H9 (cell line): ENCODE measurements around the gene ARID1B. TPM values are rescaled to one million over a fixed set of nuclear protein-coding genes. Genes with fewer than 3 reads are reported as not detected.

Experiments
- DNase-seq: peaks from one replicate; pipeline ENCODE4 v3.0.0-alpha.2; 2017
- H2AFZ ChIP-seq: one replicate; pipeline ENCODE4 v1.6.1; 2013; ENCODE audit warnings: mild to moderate bottlenecking, low read length, control low read depth, moderate library complexity
- H2AK5ac ChIP-seq: 2 replicates; pipeline ENCODE4 v1.6.1; 2013; ENCODE audit warnings: low read length, control low read depth, mixed read lengths; ENCODE audit not compliant: insufficient read length
- H2BK120ac ChIP-seq: one replicate; pipeline ENCODE4 v1.6.1; 2013; ENCODE audit warnings: low read depth, mild to moderate bottlenecking, low read length, control low read depth, inconsistent platforms; ENCODE audit not compliant: poor library complexity, severe bottlenecking
- H2BK12ac ChIP-seq: 2 replicates; pipeline ENCODE4 v1.6.1; 2013; ENCODE audit warnings: low read length, control low read depth, mixed read lengths, low read depth; ENCODE audit not compliant: insufficient read length
- H2BK15ac ChIP-seq: 2 replicates; pipeline ENCODE4 v1.6.1; 2013; ENCODE audit warnings: low read depth, low read length, control low read depth
- H2BK20ac ChIP-seq: one replicate; pipeline ENCODE4 v1.6.1; 2013; ENCODE audit warnings: low read depth, mild to moderate bottlenecking, low read length, control low read depth, inconsistent platforms; ENCODE audit not compliant: poor library complexity, severe bottlenecking
- H2BK5ac ChIP-seq: 2 replicates; pipeline ENCODE4 v1.6.1; 2013; ENCODE audit warnings: low read length, control low read depth, mixed read lengths; ENCODE audit not compliant: insufficient read length
- H3K14ac ChIP-seq: 2 replicates; pipeline ENCODE4 v1.6.1; 2013; ENCODE audit warnings: low read length, control low read depth; ENCODE audit not compliant: insufficient read depth
- H3K18ac ChIP-seq: 2 replicates; pipeline ENCODE4 v1.6.1; 2013; ENCODE audit warnings: low read depth, mild to moderate bottlenecking, mixed read lengths, low read length, control low read depth; ENCODE audit not compliant: insufficient read length
- H3K23ac ChIP-seq: 2 replicates; pipeline ENCODE4 v1.6.1; 2013; ENCODE audit warnings: low read length, control low read depth, mixed read lengths, low read depth; ENCODE audit not compliant: insufficient read length
- H3K23me2 ChIP-seq: 2 replicates; pipeline ENCODE4 v1.6.1; 2013; ENCODE audit warnings: low read depth, mild to moderate bottlenecking, mixed read lengths, low read length, control low read depth; ENCODE audit not compliant: insufficient read length, poor library complexity, severe bottlenecking
- H3K27ac ChIP-seq: 2 replicates; pipeline ENCODE4 v1.5.1; 2013; ENCODE audit warnings: low read length, control low read depth, mixed read lengths, low read depth; ENCODE audit not compliant: insufficient read length
- H3K27me3 ChIP-seq: 2 replicates; pipeline ENCODE4 v1.6.1; 2013; ENCODE audit warnings: low read length, control low read depth, inconsistent platforms; ENCODE audit not compliant: insufficient read depth
- H3K4ac ChIP-seq: 2 replicates; pipeline ENCODE4 v1.6.1; 2013; ENCODE audit warnings: low read depth, mild to moderate bottlenecking, control low read depth, inconsistent platforms, low read length, moderate library complexity
- H3K4me1 ChIP-seq: 2 replicates; pipeline ENCODE4 v1.6.1; 2013; ENCODE audit warnings: low read length, control low read depth, inconsistent platforms; ENCODE audit not compliant: insufficient read depth
- H3K4me2 ChIP-seq: 2 replicates; pipeline ENCODE4 v1.6.1; 2013; ENCODE audit warnings: low read length, control low read depth, mixed read lengths; ENCODE audit not compliant: insufficient read length, insufficient read depth
- H3K56ac ChIP-seq: 2 replicates; pipeline ENCODE4 v1.6.1; 2013; ENCODE audit warnings: low read depth, mild to moderate bottlenecking, mixed read lengths, low read length, control low read depth; ENCODE audit not compliant: insufficient read length
- H3K79me1 ChIP-seq: 2 replicates; pipeline ENCODE4 v1.6.1; 2013; ENCODE audit warnings: low read depth, mild to moderate bottlenecking, moderate library complexity, low read length, control low read depth, inconsistent platforms; ENCODE audit not compliant: insufficient read depth, poor library complexity, severe bottlenecking
- H3K79me2 ChIP-seq: 2 replicates; pipeline ENCODE4 v1.6.1; 2013; ENCODE audit warnings: low read length, control low read depth, inconsistent platforms; ENCODE audit not compliant: insufficient read depth
- H3K9ac ChIP-seq: 2 replicates; pipeline ENCODE4 v1.6.1; 2013; ENCODE audit warnings: low read length, control low read depth, mixed read lengths; ENCODE audit not compliant: insufficient read length; ENCODE audit errors: extremely low read depth
- H3K9me3 ChIP-seq: one replicate; pipeline ENCODE4 v1.6.1; 2013; ENCODE audit warnings: low read depth, low read length, inconsistent platforms; ENCODE audit not compliant: control insufficient read depth
- H3T11ph ChIP-seq: one replicate; pipeline ENCODE4 v1.6.1; 2013; ENCODE audit warnings: mild to moderate bottlenecking, low read length, control low read depth, inconsistent platforms
- H4K20me1 ChIP-seq: one replicate; pipeline ENCODE4 v1.6.1; 2013; ENCODE audit not compliant: control insufficient read depth, insufficient read length, insufficient read depth
- H4K5ac ChIP-seq: 2 replicates; pipeline ENCODE4 v1.6.1; 2013; ENCODE audit warnings: low read depth, mild to moderate bottlenecking, mixed read lengths, low read length, control low read depth; ENCODE audit not compliant: insufficient read length
- H4K8ac ChIP-seq: replicated peaks from 2 replicates; pipeline ENCODE4 v1.6.1; 2013; ENCODE audit warnings: low read length, control low read depth, mixed read lengths, low read depth; ENCODE audit not compliant: insufficient read length
- H4K91ac ChIP-seq: 2 replicates; pipeline ENCODE4 v1.6.1; 2013; ENCODE audit warnings: low read depth, mild to moderate bottlenecking, moderate library complexity, mixed read lengths, low read length, control low read depth; ENCODE audit not compliant: insufficient read length
- H3K27ac Mint-ChIP-seq, 3 experiments: 2 replicates in 2 of 3; 3 replicates in 1 of 3; pipeline ENCODE4 v1.8.0; 2020 to 2021; ENCODE audit warnings: mixed read lengths in 3 of 3, mild to moderate bottlenecking in 1 of 3, moderate library complexity in 1 of 3
- H3K27me3 Mint-ChIP-seq: 2 replicates; pipeline ENCODE4 v1.8.0; 2021; ENCODE audit warnings: low read depth, mild to moderate bottlenecking, moderate library complexity, mixed read lengths
- H3K36me3 Mint-ChIP-seq, 3 experiments: 2 replicates in 2 of 3; 3 replicates in 1 of 3; pipeline ENCODE4 v1.8.0; 2020 to 2021; ENCODE audit warnings: low read depth in 3 of 3, mixed read lengths in 3 of 3; ENCODE audit not compliant: insufficient read depth in 1 of 3
- H3K4me1 Mint-ChIP-seq, 2 experiments: 2 replicates each; pipeline ENCODE4 v1.8.0; 2020; ENCODE audit warnings: mixed read lengths in 2 of 2
- H3K4me3 Mint-ChIP-seq, 2 experiments: 2 replicates in 1 of 2; 3 replicates in 1 of 2; pipeline ENCODE4 v1.8.0; 2020 to 2021; ENCODE audit warnings: mild to moderate bottlenecking in 2 of 2, mixed read lengths in 2 of 2, moderate library complexity in 1 of 2
- H3K9me3 Mint-ChIP-seq, 2 experiments: 2 replicates in 1 of 2; 3 replicates in 1 of 2; pipeline ENCODE4 v1.8.0; 2020; ENCODE audit warnings: mild to moderate bottlenecking in 2 of 2, mixed read lengths in 2 of 2, moderate library complexity in 1 of 2
- CTCF ChIP-seq: fragments of 200-600 bp; sonication (generic); conservative IDR thresholded peaks from 3 replicates; pipeline ENCODE4 v1.8.0; 2021; ENCODE audit warnings: antibody characterized with exemption, mild to moderate bottlenecking
- WGBS: extraction: QIAGEN DNeasy Blood & Tissue Kit; methylation state at CpG from one replicate; pipeline ENCODE4 v1.1.7; 2013; ENCODE audit warnings: missing lambda C conversion rate, low lambda C conversion rate, mixed read lengths; ENCODE audit not compliant: insufficient read length; ENCODE audit errors: extremely low coverage; 5-methylcytosine and 5-hydroxymethylcytosine counted together
- total RNA-seq: library from RNA; stranded (reverse); gene quantifications from 2 replicates; pipeline ENCODE4 v1.2.1, GENCODE V29; 2021

The ARID1B gene
- total RNA-seq, 1 experiment from 2014 or later: 88.2 TPM

GRCh38 chr6:156993713-156994112, 216.5 kb downstream of the ARID1B start:
- Histone ChIP-seq H3K23me2 (no peaks in the 10 kb centered on the region), H3K9ac (no peak overlapping the region), H3K4me2 (no peak overlapping the region), H3K14ac (no peak overlapping the region), H3K56ac (no peak overlapping the region), H2BK20ac (no peak overlapping the region), H3K9me3 (no peaks in the 10 kb centered on the region), H3K4me1 (peaks cover 4% of the 10 kb centered on the region; the same call in 1 of the 2 replicates), H2AFZ (no peak overlapping the region), H3K4ac (no peak overlapping the region), H3K23ac (no peak overlapping the region), H3K27me3 (no peaks in the 10 kb centered on the region), H3K79me1 (no peaks in the 10 kb centered on the region), H4K91ac (no peak overlapping the region), H3T11ph (no peak overlapping the region), H4K5ac (no peak overlapping the region), H2BK12ac (no peak overlapping the region), H4K20me1 (no peaks in the 10 kb centered on the region), H2AK5ac (no peak overlapping the region), H3K79me2 (peaks cover 4% of the 10 kb centered on the region; the same call in 1 of the 2 replicates), H2BK120ac (no peak overlapping the region), H3K27ac (no peak overlapping the region), H2BK5ac (no peak overlapping the region), H3K18ac (no peak overlapping the region), H2BK15ac (no peak overlapping the region), H4K8ac (no peak overlapping the region)
- Mint-ChIP-seq H3K9me3 (no peaks in the 10 kb centered on the region), H3K27me3 (no peaks in the 10 kb centered on the region), H3K36me3 (no peaks in the 10 kb centered on the region), H3K27ac (no peak overlapping the region; a peak in 1 of 7 replicates), H3K4me3 (no peak overlapping the region), H3K4me1 (peaks cover 40 to 46% of the 10 kb centered on the region in 2 experiments)
- no peak for DNase-seq
- no CpG with 5 or more reads among the region's 2 CpGs for WGBS
- no peak for TF ChIP-seq CTCF
